Liver (tissue), 9 donors: Measurements from ENCODE around the gene RABAC1. TPM values are rescaled to one million over a fixed set of nuclear protein-coding genes. Genes with fewer than 3 reads are reported as not detected.
"Not testable (repeated sequence)": the region's sequence is repeated elsewhere in the genome, so short reads cannot be mapped to it uniquely, and the experiment has no call there.

Source experiments
- DNase-seq: peaks from one replicate; pipeline ENCODE4 v3.0.0-alpha.2; 2017; ENCODE audit warnings: low spot score
- H3K27ac ChIP-seq, 2 donors: one replicate each; pipeline ENCODE4 v1.7.0; 2013; ENCODE audit warnings: inconsistent platforms in 2 of 2, low read length in 2 of 2, control low read depth in 1 of 2, low read depth in 1 of 2, mild to moderate bottlenecking in 1 of 2
- H3K27me3 ChIP-seq, 4 donors: one replicate each; pipeline versions ENCODE4 v1.6.1 to v1.7.0; 2013; ENCODE audit warnings: low read length in 3 of 4, inconsistent platforms in 1 of 4, mild to moderate bottlenecking in 1 of 4, moderate library complexity in 1 of 4; ENCODE audit not compliant: control insufficient read depth in 4 of 4, insufficient read depth in 4 of 4
- H3K36me3 ChIP-seq, 4 donors: one replicate each; pipeline versions ENCODE4 v1.6.1 to v1.7.0; 2013; ENCODE audit warnings: low read length in 3 of 4, mild to moderate bottlenecking in 3 of 4, low read depth in 1 of 4, moderate library complexity in 1 of 4; ENCODE audit not compliant: control insufficient read depth in 4 of 4, insufficient read depth in 3 of 4
- H3K4me1 ChIP-seq, 4 donors: one replicate each; pipeline versions ENCODE4 v1.6.1 to v1.7.0; 2013; ENCODE audit warnings: low read length in 3 of 4, mild to moderate bottlenecking in 3 of 4, moderate library complexity in 1 of 4; ENCODE audit not compliant: control insufficient read depth in 4 of 4, insufficient read depth in 4 of 4
- H3K4me3 ChIP-seq, 3 donors: one replicate each; pipeline versions ENCODE4 v1.6.1 to v1.7.0; 2013; ENCODE audit warnings: low read length in 3 of 3, control low read depth in 1 of 3, low read depth in 1 of 3, mild to moderate bottlenecking in 1 of 3
- H3K9ac ChIP-seq, 2 donors: one replicate each; pipeline ENCODE4 v1.7.0; 2013; ENCODE audit warnings: low read length in 2 of 2, mild to moderate bottlenecking in 2 of 2, moderate library complexity in 2 of 2, control low read depth in 1 of 2, low read depth in 1 of 2
- H3K9me3 ChIP-seq, 4 donors: one replicate each; pipeline versions ENCODE4 v1.6.1 to v1.7.0; 2013; ENCODE audit warnings: low read length in 3 of 4; ENCODE audit not compliant: control insufficient read depth in 4 of 4
- ATF3 ChIP-seq: IDR thresholded peaks from 2 replicates; pipeline ENCODE4 v1.6.1; 2016; ENCODE audit warnings: antibody characterized with exemption
- CTCF ChIP-seq: fragments of 150-350 bp; IDR thresholded peaks from 2 replicates; pipeline ENCODE4 v1.5.1; 2017; ENCODE audit warnings: improper control_type of control experiment, low read depth, low read length; ENCODE audit not compliant: missing input control
- FOXA1 ChIP-seq: IDR thresholded peaks from 2 replicates; pipeline ENCODE4 v1.6.1; 2016; ENCODE audit warnings: antibody characterized with exemption
- FOXA2 ChIP-seq: IDR thresholded peaks from 2 replicates; pipeline ENCODE4 v1.6.1; 2016; ENCODE audit warnings: antibody characterized with exemption
- HNF4A ChIP-seq, 2 donors: conservative IDR thresholded peaks; 2 replicates each; pipeline ENCODE4 v1.6.1; 2016; ENCODE audit warnings: antibody characterized with exemption in 2 of 2, mild to moderate bottlenecking in 2 of 2
- HNF4G ChIP-seq: IDR thresholded peaks from 2 replicates; pipeline ENCODE4 v1.6.1; 2016; ENCODE audit warnings: antibody characterized with exemption
- MAX ChIP-seq: IDR thresholded peaks from 2 replicates; pipeline ENCODE4 v1.6.1; 2016; ENCODE audit warnings: antibody characterized with exemption
- NR2F2 ChIP-seq: IDR thresholded peaks from 2 replicates; pipeline ENCODE4 v1.6.1; 2016; ENCODE audit warnings: antibody characterized with exemption
- RAD21 ChIP-seq, 2 donors: IDR thresholded peaks; 2 replicates each; pipeline ENCODE4 v1.6.1; 2016; ENCODE audit warnings: antibody characterized with exemption in 2 of 2, mild to moderate bottlenecking in 2 of 2
- REST ChIP-seq: IDR thresholded peaks from 2 replicates; pipeline ENCODE4 v1.6.1; 2016; ENCODE audit warnings: antibody characterized with exemption, mild to moderate bottlenecking
- RXRA ChIP-seq, 2 donors: IDR thresholded peaks; 2 replicates each; pipeline ENCODE4 v1.6.1; 2017 to 2018; ENCODE audit warnings: antibody characterized with exemption in 2 of 2, mild to moderate bottlenecking in 1 of 2
- SP1 ChIP-seq: IDR thresholded peaks from 2 replicates; pipeline ENCODE4 v1.6.1; 2018; ENCODE audit warnings: antibody characterized with exemption, mild to moderate bottlenecking
- TAF1 ChIP-seq: conservative IDR thresholded peaks from 2 replicates; pipeline ENCODE4 v1.6.1; 2016; ENCODE audit warnings: antibody characterized with exemption, mild to moderate bottlenecking
- YY1 ChIP-seq: IDR thresholded peaks from 2 replicates; pipeline ENCODE4 v1.6.1; 2016; ENCODE audit warnings: antibody characterized with exemption, mild to moderate bottlenecking
- WGBS: extraction: QIAGEN DNeasy Blood & Tissue Kit; methylation state at CpG from one replicate; pipeline ENCODE4 v1.1.7; 2013; 5-methylcytosine and 5-hydroxymethylcytosine counted together
- polyA plus RNA-seq, 2 donors: library from polyadenylated mRNA; stranded (reverse) in 1 of 2; unstranded in 1 of 2; fragments of 200-250 nt in 1 of 2; fragments of >200 nt in 1 of 2; fragmentation: Nextera tagmentation in 1 of 2; extraction: Ambion mirVana in 1 of 2; gene quantifications; one replicate each; pipeline versions ENCODE4 v1.2.1 to v1.2.3, GENCODE V29; 2013 to 2015
- total RNA-seq, 2 donors: library from RNA; depleted of rRNA; stranded (reverse); fragments of >200 nt; gene quantifications; one replicate each; pipeline ENCODE4 v1.2.3, GENCODE V29; 2014
- donor health status: healthy.
- donor health status: healthy.
- donor health status: healthy.
- donor health status: healthy.
- donor health status: healthy.

Gene RABAC1
- total and polyA plus RNA-seq, 4 donors, result 43.2 to 161 (median 99.3) TPM

GRCh38 chr19:41915776-41916414, 43.2 kb downstream of the RABAC1 start:
- H3K36me3 ChIP-seq, result no peaks in the 10 kb centered on the region
- peaks cover 0 to 3% (median 1%) of the 10 kb centered on the region in 4 donors for H3K4me1 ChIP-seq
- no peak overlapping the region for H3K27ac ChIP-seq
- H3K4me3 ChIP-seq, result no peak overlapping the region
- 34% methylated on average over 27 of the region's 27 CpGs for WGBS
- TF ChIP-seq RXRA (IDR thresholded peaks at IDR 0.05) (no peak), REST (no peak), RAD21 (IDR thresholded peaks at IDR 0.05) (no peak), CTCF (no peak), MAX (no peak), HNF4G (no peak)
- no peak for DNase-seq
- peaks cover 4 to 16% (median 9%) of the 10 kb centered on the region in 4 donors for H3K27me3 ChIP-seq
- no peak overlapping the region for H3K9ac ChIP-seq
- peaks cover 0 to 2% (median 0%) of the 10 kb centered on the region in 4 donors for H3K9me3 ChIP-seq

- Histone ChIP-seq H3K27me3 (peaks cover 4 to 16% (median 9%) of the 10 kb centered on the region in 4 donors), H3K4me3 (no peak overlapping the region), H3K9me3 (peaks cover 0 to 2% (median 0%) of the 10 kb centered on the region in 4 donors), H3K36me3 (no peaks in the 10 kb centered on the region), H3K9ac (no peak overlapping the region), H3K27ac (no peak overlapping the region), H3K4me1 (peaks cover 0 to 3% (median 1%) of the 10 kb centered on the region in 4 donors)
- DNase-seq, result no peak
- 5% methylated on average over 38 of the region's 38 CpGs for WGBS
- TF ChIP-seq YY1, result no peak
- no peak for TF ChIP-seq ATF3
- TF ChIP-seq NR2F2, result no peak
- TF ChIP-seq FOXA1, result no peak
- no peak for TF ChIP-seq SP1
- no peak for TF ChIP-seq HNF4G
- no peak for TF ChIP-seq TAF1
- no peak for TF ChIP-seq FOXA2
- no peak for TF ChIP-seq CTCF
- TF ChIP-seq REST, result no peak
- TF ChIP-seq HNF4A (conservative IDR thresholded peaks at IDR 0.05), result no peak
These were observed 43.9 kb downstream of the RABAC1 start for GRCh38 chr19:41915021-41915775.

- H3K27me3 ChIP-seq, result peaks cover 4 to 16% (median 9%) of the 10 kb centered on the region in 4 donors
These were observed 44.7 kb downstream of the RABAC1 start for GRCh38 chr19:41914424-41914834.

More at GRCh38 chr19:41914424-41914834, 44.7 kb downstream of the RABAC1 start:
- not testable (repeated sequence) for H3K9ac ChIP-seq, H3K9me3 ChIP-seq, H3K36me3 ChIP-seq, H3K27ac ChIP-seq, H3K4me1 ChIP-seq, H3K4me3 ChIP-seq, DNase-seq
- WGBS, result 6% methylated on average over 5 of the region's 5 CpGs
